Nephron (organoid): ENCODE data around the gene RPS8.
"Not testable (repeated sequence)": the region's sequence is repeated elsewhere in the genome, so short reads cannot be mapped to it uniquely, and the experiment has no call there.

Source experiments
- H3K27ac Mint-ChIP-seq, 3 experiments: 2 replicates each; pipeline ENCODE4 v1.8.0; 2020; ENCODE audit warnings: mixed read lengths in 3 of 3, mild to moderate bottlenecking in 2 of 3, moderate library complexity in 1 of 3
- H3K27me3 Mint-ChIP-seq: 2 replicates; pipeline ENCODE4 v1.8.0; 2021; ENCODE audit warnings: low read depth, mild to moderate bottlenecking, moderate library complexity, mixed read lengths
- H3K36me3 Mint-ChIP-seq: 2 replicates; pipeline ENCODE4 v1.8.0; 2020; ENCODE audit warnings: low read depth, mixed read lengths
- H3K4me1 Mint-ChIP-seq: 2 replicates; pipeline ENCODE4 v1.8.0; 2020; ENCODE audit warnings: mixed read lengths
- H3K4me3 Mint-ChIP-seq, 3 experiments: 2 replicates each; pipeline ENCODE4 v1.8.0; 2020; ENCODE audit warnings: mild to moderate bottlenecking in 3 of 3, mixed read lengths in 3 of 3, moderate library complexity in 2 of 3
- H3K9me3 Mint-ChIP-seq: 2 replicates; pipeline ENCODE4 v1.8.0; 2020; ENCODE audit warnings: mixed read lengths
- TF ChIP-seq, protein P1 (sequence below), 3 experiments: fragments of 200-600 bp; sonication (generic); IDR thresholded peaks; one replicate each; pipeline ENCODE4 v1.5.0; 2021; ENCODE audit warnings: antibody characterized with exemption in 3 of 3; ENCODE audit not compliant: unreplicated experiment in 3 of 3

Gene RPS8

DNA sequence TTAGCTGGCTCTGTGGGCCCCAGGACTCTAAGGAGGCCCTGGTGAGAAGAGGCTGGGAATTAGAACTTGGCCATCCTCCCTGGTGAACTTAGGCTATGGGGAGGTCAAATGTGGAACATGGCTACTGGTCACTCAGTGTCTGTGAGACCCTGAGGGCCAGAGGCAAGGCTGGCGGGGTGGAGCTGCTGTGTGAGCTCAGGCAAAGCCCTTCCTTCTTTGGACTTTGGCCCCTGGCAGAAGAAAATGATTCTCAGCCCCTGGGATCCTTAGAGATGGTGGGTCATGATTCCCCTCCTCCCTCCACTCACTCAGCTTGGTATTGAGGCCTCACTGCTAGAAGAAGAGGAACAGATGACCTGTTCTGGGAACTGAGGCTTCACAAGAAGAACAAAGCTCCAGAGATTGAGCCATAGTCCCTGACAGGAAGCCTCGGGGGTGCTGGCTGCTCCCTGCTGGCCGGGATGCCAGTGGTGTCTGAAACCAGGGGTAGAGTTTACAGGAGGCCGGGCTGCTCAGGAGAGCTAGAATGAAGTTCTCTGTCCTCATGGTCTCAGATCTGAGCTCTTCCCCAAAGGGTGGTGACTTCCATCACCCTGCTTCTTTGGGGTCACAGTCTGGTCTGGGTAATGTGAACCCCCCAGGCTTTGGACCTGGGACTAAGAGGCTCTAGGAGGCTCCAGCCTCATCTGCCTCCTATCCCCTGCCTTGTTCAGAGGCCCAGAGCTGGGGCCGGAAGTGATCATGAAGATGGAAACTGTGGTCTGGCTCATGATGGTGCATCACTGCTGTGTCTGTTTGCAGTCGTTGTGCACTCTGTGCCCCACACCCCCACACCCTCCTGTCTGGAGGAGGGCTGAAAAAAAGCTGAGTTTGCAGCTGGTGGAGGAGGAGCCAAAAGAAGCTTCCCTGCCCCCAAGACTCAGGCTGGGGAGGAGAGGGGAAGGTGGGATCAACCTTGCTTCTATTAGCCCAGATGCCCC lies 33.9 kb downstream of the RPS8 start:
- TF ChIP-seq, protein P1, sequence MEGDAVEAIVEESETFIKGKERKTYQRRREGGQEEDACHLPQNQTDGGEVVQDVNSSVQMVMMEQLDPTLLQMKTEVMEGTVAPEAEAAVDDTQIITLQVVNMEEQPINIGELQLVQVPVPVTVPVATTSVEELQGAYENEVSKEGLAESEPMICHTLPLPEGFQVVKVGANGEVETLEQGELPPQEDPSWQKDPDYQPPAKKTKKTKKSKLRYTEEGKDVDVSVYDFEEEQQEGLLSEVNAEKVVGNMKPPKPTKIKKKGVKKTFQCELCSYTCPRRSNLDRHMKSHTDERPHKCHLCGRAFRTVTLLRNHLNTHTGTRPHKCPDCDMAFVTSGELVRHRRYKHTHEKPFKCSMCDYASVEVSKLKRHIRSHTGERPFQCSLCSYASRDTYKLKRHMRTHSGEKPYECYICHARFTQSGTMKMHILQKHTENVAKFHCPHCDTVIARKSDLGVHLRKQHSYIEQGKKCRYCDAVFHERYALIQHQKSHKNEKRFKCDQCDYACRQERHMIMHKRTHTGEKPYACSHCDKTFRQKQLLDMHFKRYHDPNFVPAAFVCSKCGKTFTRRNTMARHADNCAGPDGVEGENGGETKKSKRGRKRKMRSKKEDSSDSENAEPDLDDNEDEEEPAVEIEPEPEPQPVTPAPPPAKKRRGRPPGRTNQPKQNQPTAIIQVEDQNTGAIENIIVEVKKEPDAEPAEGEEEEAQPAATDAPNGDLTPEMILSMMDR (IDR thresholded peaks at IDR 0.05; ENCODE audit: unreplicated experiment in 3 of 3): no peak
- Mint-ChIP-seq H3K4me1 (peaks cover 56% of the 10 kb centered on the region), H3K9me3 (no peaks in the 10 kb centered on the region), H3K27ac (peak overlapping the region; percentile 99), H3K36me3 (peaks cover 20% of the 10 kb centered on the region), H3K4me3 (peak overlapping the region; percentile 81 to 86 (median 81)), H3K27me3 (no peaks in the 10 kb centered on the region)

DNA sequence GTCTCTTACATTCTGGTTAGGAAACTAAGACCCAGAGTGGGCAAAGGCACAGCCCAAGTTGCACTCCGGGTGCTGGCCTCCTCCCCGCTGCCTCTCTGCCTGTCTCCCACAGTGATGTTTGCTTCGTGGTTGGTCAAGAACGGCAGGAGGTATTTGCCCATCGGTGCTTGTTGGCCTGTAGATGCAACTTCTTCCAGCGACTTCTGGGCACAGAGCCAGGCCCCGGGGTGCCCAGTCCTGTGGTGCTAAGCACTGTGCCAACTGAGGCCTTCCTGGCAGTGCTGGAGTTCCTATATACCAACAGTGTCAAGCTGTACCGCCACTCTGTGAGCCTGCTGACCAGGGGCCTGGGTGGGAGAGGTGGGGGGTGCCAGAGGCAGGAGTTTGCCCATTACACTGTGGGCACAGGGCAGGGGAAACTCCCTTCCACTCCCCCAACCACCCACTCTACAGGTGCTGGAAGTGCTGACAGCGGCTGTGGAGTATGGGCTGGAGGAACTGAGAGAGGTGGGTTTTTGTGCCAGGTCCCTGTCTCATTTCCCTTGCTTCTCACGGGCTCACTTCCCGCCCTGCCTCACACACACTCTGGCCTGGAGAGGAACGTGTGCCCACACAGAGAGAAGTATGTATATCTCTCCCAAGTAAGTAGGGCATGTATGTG lies 34.9 kb downstream of the RPS8 start:
- Mint-ChIP-seq H3K27me3 (no peaks in the 10 kb centered on the region), H3K4me3 (peak overlapping the region; percentile 13 to 86 (median 81)), H3K9me3 (no peaks in the 10 kb centered on the region), H3K4me1 (peaks cover 61% of the 10 kb centered on the region), H3K36me3 (peaks cover 23% of the 10 kb centered on the region), H3K27ac (peak overlapping the region; percentile 99)
- TF ChIP-seq, protein P1 (IDR thresholded peaks at IDR 0.05; ENCODE audit: unreplicated experiment in 3 of 3): no peak

DNA sequence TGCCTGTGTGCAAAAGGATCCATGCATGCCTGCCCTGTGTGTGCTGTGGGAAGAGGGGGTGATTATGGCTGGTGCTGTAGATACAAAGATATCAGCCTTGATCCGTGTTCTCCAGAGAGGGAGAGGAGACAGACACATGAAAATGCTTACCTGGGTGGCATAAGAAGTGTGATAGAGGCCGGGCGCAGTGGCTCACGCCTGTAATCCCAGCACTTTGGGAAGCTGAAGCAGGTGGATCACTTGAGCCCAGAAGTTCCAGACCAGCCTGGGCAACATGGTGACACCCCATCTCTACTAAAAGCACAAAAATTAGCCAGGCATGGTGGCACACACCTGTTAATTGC lies 35.4 kb downstream of the RPS8 start:
- Mint-ChIP-seq H3K36me3 (peaks cover 27% of the 10 kb centered on the region), H3K4me3 (peak overlapping the region; percentile 13 to 50 (median 46)), H3K4me1 (peaks cover 64% of the 10 kb centered on the region), H3K27ac (peak overlapping the region; percentile 99)
- H3K27me3 Mint-ChIP-seq, H3K9me3 Mint-ChIP-seq: not testable (repeated sequence)

DNA sequence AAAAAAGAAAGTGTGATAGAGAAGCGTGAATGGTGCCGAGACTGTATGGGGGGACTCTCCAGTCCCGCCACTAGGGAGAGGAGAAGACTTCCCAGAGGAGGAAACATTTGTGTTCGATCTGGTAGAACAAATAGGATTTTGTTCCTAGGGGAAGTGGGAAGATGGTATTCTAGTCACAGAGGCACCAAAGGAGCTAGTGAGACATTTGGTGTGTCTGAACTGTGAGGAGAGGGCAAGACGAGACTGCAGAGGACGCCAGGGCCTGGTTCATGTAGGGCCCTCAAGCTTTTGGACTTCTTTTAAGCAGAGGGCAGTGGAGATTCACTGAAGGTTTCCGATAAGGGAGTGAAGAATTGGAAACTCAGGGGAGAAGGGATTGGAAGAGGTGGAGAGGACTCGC lies 35.9 kb downstream of the RPS8 start:
- TF ChIP-seq, protein P1 (IDR thresholded peaks at IDR 0.05; ENCODE audit: unreplicated experiment in 3 of 3): no peak
- Mint-ChIP-seq H3K27me3 (no peaks in the 10 kb centered on the region), H3K9me3 (no peaks in the 10 kb centered on the region), H3K27ac (peak overlapping the region; percentile 88 to 99 (median 99)), H3K4me3 (peak overlapping the region; percentile 14 to 39 (median 35)), H3K36me3 (peaks cover 28% of the 10 kb centered on the region), H3K4me1 (peaks cover 64% of the 10 kb centered on the region)

DNA sequence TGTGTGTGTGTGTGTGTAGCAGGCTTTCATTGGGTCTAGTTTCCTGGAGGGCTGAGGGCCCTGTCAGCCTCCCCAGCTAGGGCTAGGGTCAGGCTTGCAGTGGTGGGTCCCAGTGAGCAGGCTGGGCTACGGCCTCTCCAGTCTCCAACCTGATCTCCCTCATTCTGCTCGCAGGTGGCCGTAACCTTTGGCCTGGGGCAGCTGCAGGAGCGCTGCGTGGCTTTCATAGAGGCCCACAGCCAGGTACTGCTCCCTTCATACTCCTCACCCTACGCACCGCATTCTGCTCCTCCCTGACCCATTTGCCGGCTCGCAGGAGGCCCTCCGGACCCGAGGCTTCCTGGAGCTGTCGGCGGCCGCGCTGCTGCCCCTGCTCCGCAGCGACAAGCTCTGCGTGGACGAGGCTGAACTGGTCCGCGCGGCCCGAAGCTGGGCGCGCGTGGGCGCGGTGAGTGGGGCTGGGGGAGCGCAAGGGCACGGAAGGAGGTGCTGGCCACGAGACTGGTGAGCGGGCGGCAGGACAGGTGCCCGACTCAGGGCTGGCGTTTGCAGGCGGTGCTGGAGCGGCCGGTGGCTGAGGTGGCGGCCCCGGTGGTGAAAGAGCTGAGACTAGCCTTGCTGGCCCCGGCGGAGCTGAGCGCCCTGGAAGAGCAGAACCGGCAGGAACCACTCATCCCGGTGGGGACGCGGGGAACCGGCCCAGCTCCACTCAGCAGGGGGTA lies 37.6 kb downstream of the RPS8 start:
- peak overlapping the region; percentile 58 to 65 (median 60) for H3K4me3 Mint-ChIP-seq
- peak overlapping the region; percentile 29 to 99 (median 77) for H3K27ac Mint-ChIP-seq
- no peaks in the 10 kb centered on the region for H3K9me3 Mint-ChIP-seq
- H3K27me3 Mint-ChIP-seq: peaks cover 1% of the 10 kb centered on the region
- TF ChIP-seq, protein P1 (IDR thresholded peaks at IDR 0.05; ENCODE audit: unreplicated experiment in 3 of 3): no peak
- peaks cover 21% of the 10 kb centered on the region for H3K36me3 Mint-ChIP-seq
- peaks cover 51% of the 10 kb centered on the region for H3K4me1 Mint-ChIP-seq

DNA sequence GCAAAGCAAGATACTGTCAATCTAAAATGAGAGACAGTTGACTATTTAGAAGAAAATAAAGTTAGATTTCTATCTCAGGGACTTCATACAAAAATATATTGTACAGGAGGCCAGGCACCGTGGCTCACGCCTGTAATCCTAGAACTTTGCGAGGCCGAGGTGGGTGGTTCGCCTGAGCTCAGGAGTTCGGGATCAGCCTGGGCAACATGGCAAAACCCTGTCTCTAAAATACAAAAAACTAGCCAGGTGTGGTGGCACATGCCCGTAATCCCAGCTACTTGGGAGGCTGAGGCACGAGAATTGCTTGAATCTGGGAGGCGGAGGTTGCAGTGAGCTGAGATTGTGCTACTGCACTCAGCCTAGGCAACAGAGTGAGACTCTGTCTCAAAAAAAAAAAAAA lies 40.6 kb downstream of the RPS8 start:
- Mint-ChIP-seq H3K4me1 (peaks cover 49% of the 10 kb centered on the region), H3K36me3 (peaks cover 21% of the 10 kb centered on the region)
- not testable (repeated sequence) for H3K9me3 Mint-ChIP-seq, H3K27me3 Mint-ChIP-seq, H3K27ac Mint-ChIP-seq, H3K4me3 Mint-ChIP-seq
